GM21825 (cell line): Measurements from ENCODE around the gene SLC16A8.

Experiments
- ATAC-seq: cut with Tn5 transposase; IDR thresholded peaks from one replicate; pipeline ENCODE4 v1.9.1; 2021; ENCODE audit warnings: mild to moderate bottlenecking, moderate library complexity; ENCODE audit not compliant: unreplicated experiment

The SLC16A8 gene

DNA sequence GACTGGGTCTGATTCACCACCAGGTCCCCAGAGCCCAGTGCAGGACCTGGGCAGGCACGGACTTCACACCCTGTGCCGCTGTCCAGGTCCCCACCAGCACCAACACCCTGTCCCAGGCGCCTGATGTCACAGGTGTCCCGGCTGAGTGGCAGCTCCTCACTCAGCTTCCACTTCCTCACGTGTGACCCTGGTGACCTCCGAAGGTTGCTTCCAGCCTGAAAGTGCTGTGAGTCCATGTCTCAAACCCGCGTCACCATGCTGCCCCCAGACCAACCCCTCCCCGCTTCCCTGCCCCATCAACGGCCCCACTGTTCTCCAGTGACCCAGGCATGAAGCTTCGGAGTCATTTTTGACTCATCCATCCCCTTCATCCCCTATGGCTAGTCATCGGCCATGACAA lies 52.5 kb downstream of the SLC16A8 start:
- ATAC-seq: no peak

DNA sequence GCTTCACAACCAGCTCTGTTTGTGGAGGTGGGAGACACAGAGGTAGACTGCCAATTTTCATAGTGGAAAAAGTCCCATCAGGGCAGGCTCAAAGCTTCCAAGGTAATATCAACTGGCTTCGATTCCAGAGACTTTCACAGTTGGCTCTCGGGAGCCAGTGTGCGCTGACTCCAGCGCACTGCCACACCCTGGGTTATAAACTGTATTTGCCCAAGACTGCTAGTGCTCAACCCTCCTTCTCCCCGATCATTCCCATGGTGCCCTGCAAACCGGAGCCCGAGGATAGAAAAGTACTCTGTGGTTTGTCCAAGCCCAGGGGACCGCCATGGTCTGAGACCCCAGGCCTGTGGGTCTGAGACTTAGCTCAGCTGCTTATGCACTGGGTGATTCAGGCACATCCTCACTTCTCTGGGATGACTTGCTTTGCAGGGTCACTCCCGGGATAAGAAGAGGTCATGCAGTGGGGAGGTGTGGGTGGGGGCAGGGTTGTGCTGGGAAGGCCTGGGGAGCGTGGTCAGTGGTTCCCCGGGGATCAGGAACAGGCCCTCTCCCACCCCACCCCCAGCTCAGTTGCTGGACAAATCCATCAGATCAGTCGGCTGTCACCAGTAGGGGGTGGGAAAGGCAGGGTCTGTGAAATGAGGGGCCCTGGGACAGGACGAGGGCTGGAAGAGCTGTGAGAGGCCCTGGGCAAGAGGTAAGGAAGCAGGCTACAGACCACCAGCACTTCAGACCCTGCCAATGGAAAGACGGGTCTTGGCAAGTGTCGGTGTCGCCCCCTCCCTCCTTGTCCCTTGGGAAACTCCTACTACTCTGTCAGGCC lies 53.5 kb downstream of the SLC16A8 start:
- no peak for ATAC-seq

DNA sequence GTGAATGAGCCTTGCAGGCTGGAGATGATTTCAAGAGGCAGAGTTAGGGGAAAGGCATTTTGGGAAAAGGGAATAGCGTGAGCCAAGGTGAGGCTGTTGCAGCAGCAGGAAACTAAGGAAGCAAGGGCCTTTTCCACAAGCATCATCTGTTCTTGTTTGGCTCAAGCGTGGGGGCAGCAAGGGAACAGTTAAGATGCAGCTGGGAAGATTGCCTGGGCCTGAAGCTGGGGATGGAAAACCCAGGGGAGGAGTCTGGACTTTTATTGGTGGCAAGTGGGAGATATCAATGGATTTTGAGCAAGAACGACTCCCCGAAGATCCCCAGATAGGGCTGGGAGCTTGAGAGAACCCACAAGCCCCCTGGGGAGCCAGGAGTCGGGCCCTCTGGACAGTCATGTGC lies 54.1 kb downstream of the SLC16A8 start:
- no peak for ATAC-seq

DNA sequence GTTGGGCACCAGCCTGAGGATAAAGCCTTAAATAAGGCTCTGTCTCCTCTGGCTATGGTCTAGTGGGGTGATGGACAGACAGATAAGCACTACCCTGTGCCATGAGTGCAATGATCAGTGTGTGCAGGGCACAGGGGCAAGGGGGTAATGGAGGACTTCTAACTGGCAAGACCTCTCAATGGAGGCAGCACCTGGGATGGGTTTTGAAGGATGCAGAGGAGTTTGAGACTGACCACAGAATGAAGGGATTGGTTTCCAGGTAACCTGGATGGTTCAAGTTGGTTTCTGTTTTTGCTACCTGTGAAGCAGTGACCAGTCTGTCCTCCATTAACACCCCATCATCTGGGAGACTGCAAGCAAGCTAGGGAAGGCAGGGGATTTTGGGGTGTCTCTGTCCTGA lies 54.6 kb downstream of the SLC16A8 start:
- ATAC-seq: no peak

DNA sequence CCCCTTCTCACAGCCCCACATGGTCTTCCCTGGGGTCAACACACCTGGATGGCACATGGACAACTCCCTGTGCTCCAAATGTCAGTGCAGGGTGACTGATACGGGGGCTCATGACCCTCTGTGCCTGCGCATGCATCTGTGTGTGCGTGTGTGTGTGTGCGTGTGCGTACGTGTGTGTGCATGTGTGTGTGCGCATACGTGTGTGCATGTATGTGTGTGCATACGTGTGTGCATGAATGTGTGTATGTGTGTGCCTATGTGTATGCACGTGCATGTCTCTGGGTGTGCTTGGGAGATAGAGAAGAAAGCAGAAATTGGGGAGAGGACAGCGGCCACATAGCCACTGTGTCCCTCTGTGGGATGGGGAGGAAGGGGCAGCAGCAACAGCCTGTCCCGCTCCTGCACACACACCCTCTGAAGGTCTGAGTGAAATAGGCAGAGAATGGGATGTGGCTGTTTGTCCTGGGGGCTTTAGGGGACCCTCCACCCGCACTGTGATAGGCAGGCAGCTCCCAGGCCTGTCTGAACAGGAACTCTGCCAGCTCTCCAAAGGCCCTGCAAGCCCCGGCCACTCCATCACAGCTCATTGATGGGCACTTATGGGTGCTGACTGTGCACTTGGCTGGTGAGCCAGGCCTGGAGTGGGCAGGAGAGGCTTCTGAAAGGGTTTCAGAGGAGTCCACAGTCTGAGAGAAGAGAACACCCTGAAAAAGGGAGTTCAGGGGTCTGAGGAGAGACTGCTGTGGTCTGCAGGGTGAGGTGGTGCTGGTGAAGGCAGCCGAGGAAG lies 55.4 kb downstream of the SLC16A8 start:
- ATAC-seq: no peak
